Upper lobe of left lung (tissue), 4 donors: Measurements from ENCODE around the gene SNX33.

Source experiments
- EP300 ChIP-seq, 4 donors: sonication (generic); formaldehyde crosslinking; IDR thresholded peaks; one replicate each; pipeline ENCODE4 v1.5.1; 2017; ENCODE audit warnings: antibody characterized with exemption in 4 of 4, control low read depth in 2 of 4
- POLR2AphosphoS5 ChIP-seq, 2 donors: sonication (generic); formaldehyde crosslinking; IDR thresholded peaks; one replicate each; pipeline ENCODE4 v1.5.1; 2017; ENCODE audit warnings: antibody characterized with exemption in 2 of 2
- TF ChIP-seq, protein P1 (sequence below), 6 experiments: fragments of 450-650 bp in 4 of 6; fragments of 200-600 bp in 2 of 6; sonication (generic) in 2 of 6; IDR thresholded peaks; one replicate each; pipeline ENCODE4 v1.5.1; 2016 to 2019; ENCODE audit warnings: antibody characterized with exemption in 6 of 6

DNA sequence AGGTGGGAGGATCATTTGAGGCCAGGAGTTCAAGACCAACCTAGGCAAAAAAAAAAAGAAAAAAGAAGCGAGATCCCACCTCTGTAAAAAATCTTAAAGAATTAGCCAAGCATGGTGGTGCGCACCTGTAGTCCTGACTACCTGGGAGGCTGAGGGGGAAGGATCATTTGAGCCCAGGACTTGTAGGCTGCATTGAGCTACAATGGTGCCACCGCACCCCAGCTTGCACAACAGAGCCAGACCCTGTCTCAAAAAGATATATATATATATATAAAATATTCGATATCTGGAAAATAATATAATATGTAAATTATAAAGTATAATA, 6.6 kb upstream of the SNX33 start:
- TF ChIP-seq, protein P1, sequence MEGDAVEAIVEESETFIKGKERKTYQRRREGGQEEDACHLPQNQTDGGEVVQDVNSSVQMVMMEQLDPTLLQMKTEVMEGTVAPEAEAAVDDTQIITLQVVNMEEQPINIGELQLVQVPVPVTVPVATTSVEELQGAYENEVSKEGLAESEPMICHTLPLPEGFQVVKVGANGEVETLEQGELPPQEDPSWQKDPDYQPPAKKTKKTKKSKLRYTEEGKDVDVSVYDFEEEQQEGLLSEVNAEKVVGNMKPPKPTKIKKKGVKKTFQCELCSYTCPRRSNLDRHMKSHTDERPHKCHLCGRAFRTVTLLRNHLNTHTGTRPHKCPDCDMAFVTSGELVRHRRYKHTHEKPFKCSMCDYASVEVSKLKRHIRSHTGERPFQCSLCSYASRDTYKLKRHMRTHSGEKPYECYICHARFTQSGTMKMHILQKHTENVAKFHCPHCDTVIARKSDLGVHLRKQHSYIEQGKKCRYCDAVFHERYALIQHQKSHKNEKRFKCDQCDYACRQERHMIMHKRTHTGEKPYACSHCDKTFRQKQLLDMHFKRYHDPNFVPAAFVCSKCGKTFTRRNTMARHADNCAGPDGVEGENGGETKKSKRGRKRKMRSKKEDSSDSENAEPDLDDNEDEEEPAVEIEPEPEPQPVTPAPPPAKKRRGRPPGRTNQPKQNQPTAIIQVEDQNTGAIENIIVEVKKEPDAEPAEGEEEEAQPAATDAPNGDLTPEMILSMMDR (IDR thresholded peaks at IDR 0.05), result no peak
- TF ChIP-seq POLR2AphosphoS5 (IDR thresholded peaks at IDR 0.05) (no peak), EP300 (IDR thresholded peaks at IDR 0.05) (no peak)
